ENCODE measurements around the gene FBRS. TPM values are rescaled to one million over a fixed set of nuclear protein-coding genes. Genes with fewer than 3 reads are reported as not detected.

Gene FBRS
- total and polyA plus RNA-seq, 2 of the 8 experiments (the other 6 are each of a cell fraction or from before 2014, with no cell fraction given), result 2.4 to 13.9 TPM

GRCh38 chr16:30647274-30647571 is 11.0 kb upstream of the FBRS start:
- POLR2A ChIA-PET (ENCODE audit: partially characterized antibody), result no interaction called here
- Histone ChIP-seq H3K4me1 (replicated peaks in 1 of 4; ENCODE audit: control insufficient read depth in 3 of 4, insufficient read depth in 4 of 4, low read length in 3 of 4) (peaks cover 0 to 7% (median 0%) of the 10 kb centered on the region in 4 experiments; a peak in 3 of 7 replicates), H3K27ac (ENCODE audit: low read depth, low read length) (no peak overlapping the region), H3K9ac (replicated peaks in 1 of 4; ENCODE audit: extremely low read depth in 1 of 4, low read depth in 3 of 4, low read length in 3 of 4) (no peak overlapping the region), H3K23ac (ENCODE audit: insufficient read length) (no peak overlapping the region), H2BK20ac (ENCODE audit: low read length) (no peak overlapping the region), H3K4ac (replicated peaks; ENCODE audit: insufficient read length, low read depth, low read length) (no peak overlapping the region), H3K14ac (ENCODE audit: insufficient read length) (no peak overlapping the region), H4K20me1 (replicated peaks in 1 of 2; ENCODE audit: control insufficient read depth in 1 of 2, insufficient read depth in 2 of 2, low read length in 2 of 2) (peaks cover 0 to 1% of the 10 kb centered on the region in 2 experiments), H3K79me2 (ENCODE audit: control insufficient read depth in 1 of 2, insufficient read depth in 2 of 2, low read length in 2 of 2) (no peaks in the 10 kb centered on the region), H4K5ac (ENCODE audit: insufficient read length, low read depth, low read length) (no peak overlapping the region), H2BK15ac (ENCODE audit: low read length) (no peak overlapping the region), H3K56ac (replicated peaks; ENCODE audit: insufficient read length, low read depth, low read length) (no peak overlapping the region), H3K23me2 (ENCODE audit: low read depth, low read length) (peaks cover 2% of the 10 kb centered on the region; the same call in 1 of the 2 replicates), H3K4me2 (ENCODE audit: insufficient read depth in 1 of 2, low read depth in 2 of 2, low read length in 2 of 2) (no peak overlapping the region), H2AFZ (ENCODE audit: low read length) (no peak overlapping the region), H4K8ac (ENCODE audit: extremely low read depth, insufficient read depth, low read length) (no peak overlapping the region), H4K91ac (replicated peaks; ENCODE audit: insufficient read length, low read length) (no peak overlapping the region), H3K4me3 (ENCODE audit: extremely low read depth in 1 of 4, insufficient read depth in 2 of 4, low read depth in 3 of 4, low read length in 4 of 4) (no peak overlapping the region), H3K36me3 (ENCODE audit: control insufficient read depth in 2 of 4, insufficient read depth in 4 of 4, low read length in 3 of 4) (no peaks in the 10 kb centered on the region), H2BK120ac (replicated peaks; ENCODE audit: low read depth, low read length) (no peak overlapping the region), H2BK5ac (ENCODE audit: low read depth, low read length) (no peak overlapping the region), H3K18ac (ENCODE audit: extremely low read depth, low read length) (no peak overlapping the region), H3K27me3 (replicated peaks in 1 of 4; ENCODE audit: control insufficient read depth in 3 of 4, extremely low read depth in 1 of 4, insufficient read depth in 3 of 4, low read length in 3 of 4) (peaks cover 0 to 15% (median 6%) of the 10 kb centered on the region in 4 experiments; a peak in 6 of 7 replicates), H3K79me1 (ENCODE audit: low read depth, low read length) (no peaks in the 10 kb centered on the region), H2AK5ac (ENCODE audit: low read depth, low read length) (no peak overlapping the region), H3K9me3 (ENCODE audit: insufficient read depth in 2 of 2, low read depth in 1 of 2, low read length in 1 of 2) (no peaks in the 10 kb centered on the region), H2BK12ac (ENCODE audit: low read depth, low read length) (no peak overlapping the region)
- 100% methylated on average over 1 of the region's 1 CpG; no CpG with 5 or more reads in 1 of the 2 experiments for WGBS, 2 experiments (ENCODE audit: extremely low coverage in 1 of 2, insufficient coverage in 1 of 2, insufficient read length in 1 of 2, insufficient replicate concordance in 2 of 2, low coverage in 1 of 2, low lambda C conversion rate in 2 of 2, missing lambda C conversion rate in 1 of 2)
- CTCF ChIA-PET (ENCODE audit: partially characterized antibody), result interaction anchor here (1.4 to 1.7 kb wide), 2 partner anchors 10 to 18 kb away, joined by 5 to 6 read pairs; no protein-coding TSS in a partner anchor
- FAIRE-seq (no peak), DNase-seq (ENCODE audit: low read depth in 1 of 2, low spot score in 2 of 2) (no peak)
- no peak for TF ChIP-seq RXRA (IDR thresholded peaks at IDR 0.05; ENCODE audit: insufficient read depth, low read depth, low read length)
- TF ChIP-seq RAD21 (IDR thresholded peaks at IDR 0.05 in 1 of 2, conservative IDR thresholded peaks at IDR 0.05 in 1 of 2; ENCODE audit: low read depth in 2 of 2, low read length in 2 of 2), result 0 out of 4 replicates have a peak, but pooled peaks of 1 of the 2 experiments have one; percentile 10
- no peak for TF ChIP-seq POU5F1 (IDR thresholded peaks at IDR 0.05; ENCODE audit: low read depth, low read length)
